Esophagus squamous epithelium (tissue), 5 donors: Measurements from ENCODE around the gene SH3PXD2A. TPM values are rescaled to one million over a fixed set of nuclear protein-coding genes. Genes with fewer than 3 reads are reported as not detected.

ENCODE experiments used
- DNase-seq: peaks from one replicate; lab custom pipeline; 2025; lab: John Stamatoyannopoulos, UW
- H3K27ac ChIP-seq, 4 donors: fragments of 200-600 bp; sonication (generic); one replicate each; pipeline ENCODE4 v1.5.1; 2016 to 2019; ENCODE audit warnings: mild to moderate bottlenecking in 1 of 4
- H3K27me3 ChIP-seq, 4 donors: fragments of 200-600 bp; sonication (generic); 1 replicate in 3 of 4; 2 replicates in 1 of 4; pipeline versions ENCODE4 v1.5.1 to v1.6.0; 2017 to 2021; ENCODE audit warnings: antibody characterized with exemption in 1 of 4
- H3K36me3 ChIP-seq, 3 donors: fragments of 200-600 bp; sonication (generic); one replicate each; pipeline ENCODE4 v1.5.1; 2016 to 2019
- H3K4me1 ChIP-seq, 3 donors: fragments of 200-600 bp; sonication (generic); one replicate each; pipeline ENCODE4 v1.5.1; 2017 to 2019
- H3K4me3 ChIP-seq, 4 donors: fragments of 200-600 bp; sonication (generic); 1 replicate in 3 of 4; 2 replicates in 1 of 4; pipeline ENCODE4 v1.5.1; 2016 to 2019; ENCODE audit warnings: mild to moderate bottlenecking in 2 of 4, moderate library complexity in 1 of 4
- H3K9me3 ChIP-seq, 3 donors: fragments of 200-600 bp; sonication (generic); one replicate each; pipeline ENCODE4 v1.5.1; 2016 to 2019
- POLR2A ChIP-seq, 4 donors: fragments of 450-650 bp; IDR thresholded peaks; one replicate each; pipeline ENCODE4 v1.6.1; 2017; ENCODE audit warnings: antibody characterized with exemption in 4 of 4, mild to moderate bottlenecking in 4 of 4, moderate library complexity in 3 of 4
- WGBS, 2 donors: methylation state at CpG; one replicate each; pipeline ENCODE4 v1.1.5; 2018; 5-methylcytosine and 5-hydroxymethylcytosine counted together
- intact Hi-C: fragments of 100-400 bp; cut with DNase I; formaldehyde crosslinking; loops from one replicate; pipeline ENCODE4 v1.15.0; 2022
- total RNA-seq, 4 donors: library from RNA; depleted of rRNA; stranded (reverse); fragments of >200 nt; gene quantifications; one replicate each; pipeline ENCODE4 v1.1.0, GENCODE V29; 2016
- TF ChIP-seq, protein P1 (sequence below), 6 experiments: fragments of 450-650 bp in 4 of 6; fragments of 200-600 bp in 2 of 6; sonication (generic) in 2 of 6; IDR thresholded peaks; one replicate each; pipeline ENCODE4 v1.5.1; 2016 to 2019; ENCODE audit warnings: antibody characterized with exemption in 6 of 6, mild to moderate bottlenecking in 4 of 6, moderate library complexity in 4 of 6
- donor health status: DM: yes; HTN: yes; CAD: no.

Gene SH3PXD2A
- total RNA-seq, 4 donors from 2014 or later = 25.1 to 57.8 (median 42.7) TPM

DNA sequence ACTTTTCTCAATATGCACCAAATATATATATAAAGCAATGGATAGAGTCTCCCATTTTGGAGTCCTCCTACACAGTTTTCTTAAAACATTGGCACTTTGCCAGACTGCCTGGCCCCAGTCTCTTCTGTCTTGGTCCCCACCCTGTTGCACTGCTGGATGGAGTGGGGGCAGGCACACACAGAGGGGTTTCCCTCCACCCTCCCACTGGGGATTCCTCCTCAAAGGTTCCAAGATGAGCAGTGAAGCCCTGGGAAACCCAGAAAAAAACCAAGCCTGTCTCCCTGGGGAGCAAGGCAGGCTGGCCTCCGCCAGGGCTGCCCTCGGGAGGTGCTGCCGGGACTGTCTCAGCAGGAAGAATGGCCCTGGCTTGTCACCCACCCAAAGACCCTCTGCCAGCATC, 68.0 kb downstream of the SH3PXD2A start:
- intact Hi-C loops = loop anchor here (10.0 kb wide), 1 partner anchor 67 kb away; the partner anchor contains the start of gene SH3PXD2A
- no peak for DNase-seq

GRCh38 chr10:103786020-103786419, 69.4 kb downstream of the SH3PXD2A start:
- no peak for DNase-seq
- Histone ChIP-seq H3K27me3 (no peaks in the 10 kb centered on the region), H3K27ac (peak overlapping the region in 3 of 4 donors; percentile 90 to 94 (median 91)), H3K9me3 (no peaks in the 10 kb centered on the region), H3K36me3 (no peaks in the 10 kb centered on the region), H3K4me3 (peak overlapping the region in 1 of 4 donors; percentile 6), H3K4me1 (peaks cover 50 to 100% (median 68%) of the 10 kb centered on the region in 3 donors)
- 40 to 54% methylated on average over 4 of the region's 4 CpGs for WGBS, 2 donors
- intact Hi-C loops = loop anchor here (10.0 kb wide), 1 partner anchor 69 kb away; the partner anchor contains the start of gene SH3PXD2A
- TF ChIP-seq POLR2A (IDR thresholded peaks at IDR 0.05) = no peak
- TF ChIP-seq, protein P1, sequence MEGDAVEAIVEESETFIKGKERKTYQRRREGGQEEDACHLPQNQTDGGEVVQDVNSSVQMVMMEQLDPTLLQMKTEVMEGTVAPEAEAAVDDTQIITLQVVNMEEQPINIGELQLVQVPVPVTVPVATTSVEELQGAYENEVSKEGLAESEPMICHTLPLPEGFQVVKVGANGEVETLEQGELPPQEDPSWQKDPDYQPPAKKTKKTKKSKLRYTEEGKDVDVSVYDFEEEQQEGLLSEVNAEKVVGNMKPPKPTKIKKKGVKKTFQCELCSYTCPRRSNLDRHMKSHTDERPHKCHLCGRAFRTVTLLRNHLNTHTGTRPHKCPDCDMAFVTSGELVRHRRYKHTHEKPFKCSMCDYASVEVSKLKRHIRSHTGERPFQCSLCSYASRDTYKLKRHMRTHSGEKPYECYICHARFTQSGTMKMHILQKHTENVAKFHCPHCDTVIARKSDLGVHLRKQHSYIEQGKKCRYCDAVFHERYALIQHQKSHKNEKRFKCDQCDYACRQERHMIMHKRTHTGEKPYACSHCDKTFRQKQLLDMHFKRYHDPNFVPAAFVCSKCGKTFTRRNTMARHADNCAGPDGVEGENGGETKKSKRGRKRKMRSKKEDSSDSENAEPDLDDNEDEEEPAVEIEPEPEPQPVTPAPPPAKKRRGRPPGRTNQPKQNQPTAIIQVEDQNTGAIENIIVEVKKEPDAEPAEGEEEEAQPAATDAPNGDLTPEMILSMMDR (IDR thresholded peaks at IDR 0.05) = no peak

More for the DNA sequence above, 68.0 kb downstream of the SH3PXD2A start:
- H3K4me1 ChIP-seq = peaks cover 49 to 100% (median 65%) of the 10 kb centered on the region in 3 donors
- H3K9me3 ChIP-seq = no peaks in the 10 kb centered on the region
- no peaks in the 10 kb centered on the region for H3K27me3 ChIP-seq
- no peak overlapping the region for H3K4me3 ChIP-seq
- H3K36me3 ChIP-seq = peaks cover 0 to 5% (median 0%) of the 10 kb centered on the region in 3 donors
- no CpG with 5 or more reads among the region's 3 CpGs for WGBS, 2 donors
- TF ChIP-seq POLR2A (IDR thresholded peaks at IDR 0.05) = no peak
- TF ChIP-seq, protein P1 (IDR thresholded peaks at IDR 0.05) = no peak
- H3K27ac ChIP-seq = peak overlapping the region; percentile 6 to 94 (median 90)

GRCh38 chr10:103784723-103785418, 70.5 kb downstream of the SH3PXD2A start:
- H3K4me3 ChIP-seq = no peak overlapping the region
- peak overlapping the region; percentile 75 to 94 (median 90) for H3K27ac ChIP-seq
- TF ChIP-seq, protein P1 (IDR thresholded peaks at IDR 0.05) = no peak
- peak in 1 of 4 donors; percentile 3 for TF ChIP-seq POLR2A (IDR thresholded peaks at IDR 0.05)
- 25 to 39% methylated on average over 8 to 9 of the region's 9 CpGs for WGBS, 2 donors
- no peak for DNase-seq
- intact Hi-C loops = loop anchor here (10.0 kb wide), 1 partner anchor 70 kb away; the partner anchor contains the start of gene SH3PXD2A
- H3K4me1 ChIP-seq = peaks cover 56 to 100% (median 70%) of the 10 kb centered on the region in 3 donors
- no peaks in the 10 kb centered on the region for H3K36me3 ChIP-seq
- no peaks in the 10 kb centered on the region for H3K27me3 ChIP-seq
- no peaks in the 10 kb centered on the region for H3K9me3 ChIP-seq

- DNase-seq = no peak
- no peaks in the 10 kb centered on the region for H3K27me3 ChIP-seq
- peaks cover 61 to 100% (median 73%) of the 10 kb centered on the region in 3 donors for H3K4me1 ChIP-seq
- no peaks in the 10 kb centered on the region for H3K36me3 ChIP-seq
- no peak overlapping the region for H3K4me3 ChIP-seq
- no peaks in the 10 kb centered on the region for H3K9me3 ChIP-seq
- TF ChIP-seq, protein P1 (IDR thresholded peaks at IDR 0.05) = no peak
- TF ChIP-seq POLR2A (IDR thresholded peaks at IDR 0.05) = no peak
- WGBS, 2 donors = 61 to 75% methylated on average over 6 to 7 of the region's 8 CpGs
- intact Hi-C loops = loop anchor here (10.0 kb wide), 1 partner anchor 71 kb away; the partner anchor contains the start of gene SH3PXD2A
- H3K27ac ChIP-seq = peak overlapping the region; percentile 75 to 94 (median 90)
Observed at GRCh38 chr10:103784089-103784488, 71.3 kb downstream of the SH3PXD2A start.

DNA sequence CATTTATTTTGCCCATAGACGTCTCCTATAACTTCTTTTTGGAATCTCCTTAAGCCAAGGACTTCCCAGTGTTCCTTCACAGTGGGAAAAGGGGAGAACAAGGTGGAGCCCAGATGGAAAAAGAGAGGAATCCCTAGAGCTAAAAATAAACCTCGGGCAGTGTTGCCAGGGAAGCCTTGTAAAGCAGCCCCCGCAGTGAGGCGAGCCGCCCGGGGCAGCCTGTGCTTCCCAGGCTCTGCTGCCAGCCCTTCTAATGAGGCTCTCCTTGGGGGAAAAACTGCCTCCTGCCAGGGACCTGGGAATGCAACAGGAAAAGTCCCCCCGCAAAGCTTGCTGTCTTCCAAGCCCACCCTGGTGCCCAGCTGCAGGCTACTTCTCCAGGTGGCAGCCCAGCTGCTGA, 71.7 kb downstream of the SH3PXD2A start:
- H3K27ac ChIP-seq = peak overlapping the region; percentile 75 to 94 (median 90)
- 30 to 46% methylated on average over 1 to 5 of the region's 7 CpGs for WGBS, 2 donors
- H3K4me1 ChIP-seq = peaks cover 61 to 100% (median 75%) of the 10 kb centered on the region in 3 donors

More for the DNA sequence above, 71.7 kb downstream of the SH3PXD2A start:
- TF ChIP-seq, protein P1 (IDR thresholded peaks at IDR 0.05) = no peak
- no peak for TF ChIP-seq POLR2A (IDR thresholded peaks at IDR 0.05)
- no peaks in the 10 kb centered on the region for H3K36me3 ChIP-seq
- no peaks in the 10 kb centered on the region for H3K27me3 ChIP-seq
- DNase-seq = no peak
- H3K4me3 ChIP-seq = no peak overlapping the region
- no peaks in the 10 kb centered on the region for H3K9me3 ChIP-seq
- intact Hi-C loops = loop anchor here (10.0 kb wide), 1 partner anchor 71 kb away; the partner anchor contains the start of gene SH3PXD2A
